Measurements from ENCODE around the gene REEP3. TPM values are rescaled to one million over a fixed set of nuclear protein-coding genes. Genes with fewer than 3 reads are reported as not detected.

The REEP3 gene
- total and polyA plus RNA-seq, 2 of the 4 experiments (the other 2 are of a cell fraction), result 11.7 to 28.9 TPM

GRCh38 chr10:63646491-63646890, 125.3 kb downstream of the REEP3 start:
- ChIA-PET POLR2A (ENCODE audit: unreplicated experiment) (no interaction called here), CTCF (no interaction called here)
- Histone ChIP-seq H3K27me3 (ENCODE audit: control insufficient read depth, insufficient read depth, low read length) (no peaks in the 10 kb centered on the region), H2BK120ac (ENCODE audit: low read depth, low read length) (no peak overlapping the region), H3K56ac (ENCODE audit: extremely low read depth, insufficient read depth, low read length) (no peak overlapping the region), H2BK5ac (ENCODE audit: low read depth, low read length, poor library complexity, severe bottlenecking) (no peak overlapping the region), H2BK20ac (ENCODE audit: low read depth, low read length) (no peak overlapping the region), H3K23ac (ENCODE audit: low read depth, low read length) (no peak overlapping the region), H3K4me3 (ENCODE audit: insufficient read depth, low read depth, low read length) (no peak overlapping the region), H4K5ac (ENCODE audit: low read depth, low read length) (no peak overlapping the region), H3K4me1 (ENCODE audit: control insufficient read depth, insufficient read depth, low read length) (peaks cover 2% of the 10 kb centered on the region; the same call in 1 of the 2 replicates), H3K9me1 (ENCODE audit: insufficient read depth, low read length) (no peaks in the 10 kb centered on the region), H4K20me1 (ENCODE audit: insufficient read depth, low read length) (no peaks in the 10 kb centered on the region), H3K4ac (ENCODE audit: low read depth, low read length) (no peak overlapping the region), H3K36me3 (ENCODE audit: control insufficient read depth, insufficient read depth, low read length) (no peaks in the 10 kb centered on the region), H3K14ac (replicated peaks; ENCODE audit: low read depth, low read length) (no peak overlapping the region), H4K91ac (ENCODE audit: insufficient read depth, low read depth, low read length) (no peak overlapping the region), H2BK15ac (ENCODE audit: low read depth, low read length) (no peak overlapping the region), H2AK5ac (ENCODE audit: low read depth, low read length) (no peak overlapping the region), H3K79me1 (ENCODE audit: low read depth in 1 of 2, low read length in 2 of 2) (no peaks in the 10 kb centered on the region), H3K27ac (ENCODE audit: insufficient read depth, low read length) (no peak overlapping the region), H3K9ac (ENCODE audit: low read depth, low read length) (no peak overlapping the region), H3K4me2 (ENCODE audit: low read depth, low read length) (no peak overlapping the region), H4K8ac (ENCODE audit: low read depth in 2 of 2, low read length in 2 of 2) (no peak overlapping the region), H3K9me3 (ENCODE audit: control insufficient read depth, insufficient read depth, low read length) (no peaks in the 10 kb centered on the region), H3K18ac (ENCODE audit: low read depth, low read length) (no peak overlapping the region), H2AFZ (replicated peaks; ENCODE audit: low read length, poor library complexity) (no peak overlapping the region), H2AK9ac (replicated peaks; ENCODE audit: low read depth, low read length, poor library complexity) (no peak overlapping the region)
- 100% methylated on average over 1 of the region's 2 CpGs; no CpG with 5 or more reads in 1 of the 2 experiments for WGBS, 2 experiments (ENCODE audit: extremely low coverage in 2 of 2, insufficient read length in 1 of 2)
- in situ Hi-C loops (cut with MboI; ENCODE audit: low sequenced_read_pairs) (no loop called here), dilution Hi-C loops (cut with HindIII; ENCODE audit: low sequenced_read_pairs, unreplicated experiment) (no loop called here), intact Hi-C loops (cut with micrococcal nuclease) (no loop called here)
- no TSS peak for BruUV-seq (replicated peaks)
- ATAC-seq (ENCODE audit: low read depth), result no peak
- DNase-seq, result no peak
- TF ChIP-seq, protein P1, sequence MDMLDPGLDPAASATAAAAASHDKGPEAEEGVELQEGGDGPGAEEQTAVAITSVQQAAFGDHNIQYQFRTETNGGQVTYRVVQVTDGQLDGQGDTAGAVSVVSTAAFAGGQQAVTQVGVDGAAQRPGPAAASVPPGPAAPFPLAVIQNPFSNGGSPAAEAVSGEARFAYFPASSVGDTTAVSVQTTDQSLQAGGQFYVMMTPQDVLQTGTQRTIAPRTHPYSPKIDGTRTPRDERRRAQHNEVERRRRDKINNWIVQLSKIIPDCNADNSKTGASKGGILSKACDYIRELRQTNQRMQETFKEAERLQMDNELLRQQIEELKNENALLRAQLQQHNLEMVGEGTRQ (IDR thresholded peaks at IDR 0.05; ENCODE audit: low read depth, low read length), result no peak
- TF ChIP-seq SMC3 (IDR thresholded peaks at IDR 0.05; ENCODE audit: low read depth, low read length) (no peak), CHD1 (IDR thresholded peaks at IDR 0.05; ENCODE audit: low read depth, low read length) (no peak), MAFK (IDR thresholded peaks at IDR 0.05; ENCODE audit: low read depth, low read length) (no peak), POLR2A (IDR thresholded peaks at IDR 0.05; ENCODE audit: low read depth, low read length) (no peak), ELK1 (IDR thresholded peaks at IDR 0.05; ENCODE audit: borderline replicate concordance, low read depth, low read length) (no peak), MXI1 (IDR thresholded peaks at IDR 0.05; ENCODE audit: borderline replicate concordance, low read depth, low read length) (no peak), RCOR1 (IDR thresholded peaks at IDR 0.05; ENCODE audit: insufficient replicate concordance, low read length) (no peak), MAZ (IDR thresholded peaks at IDR 0.05; ENCODE audit: borderline replicate concordance, low read depth, low read length) (no peak), FOS (IDR thresholded peaks at IDR 0.05; ENCODE audit: low read depth, low read length) (no peak), RAD21 (IDR thresholded peaks at IDR 0.05; ENCODE audit: low read length) (no peak)

Data from IMR-90 (cell line).